HepG2 (cell line): ENCODE data around the gene CCDC17. TPM values are rescaled to one million over a fixed set of nuclear protein-coding genes. Genes with fewer than 3 reads are reported as not detected.
A peak's percentile ranks its signal among the peaks of the same experiment; 100 is the strongest.

Source experiments
- CBFB ChIP-seq: sonication (generic); formaldehyde crosslinking; IDR thresholded peaks from 2 replicates; pipeline ENCODE4 v1.4.0; 2020; ENCODE audit warnings: missing genetic modification reagents
- ESRRA ChIP-seq: sonication (generic); formaldehyde crosslinking; IDR thresholded peaks from 2 replicates; pipeline ENCODE4 v1.5.1; 2020; ENCODE audit warnings: mild to moderate bottlenecking, low read depth, missing genetic modification reagents
- HNRNPH1 ChIP-seq: fragments of 200-400 bp; formaldehyde crosslinking; optimal IDR thresholded peaks from 2 replicates; pipeline ENCODE3; 2017; ENCODE audit warnings: mild to moderate bottlenecking, low read depth, low read length
- KMT2A ChIP-seq: sonication (generic); formaldehyde crosslinking; IDR thresholded peaks from 2 replicates; pipeline ENCODE4 v1.4.0; 2020; ENCODE audit warnings: missing genetic modification reagents
- LBX2 ChIP-seq: sonication (generic); formaldehyde crosslinking; IDR thresholded peaks from 2 replicates; pipeline ENCODE4 v1.5.0; 2020; ENCODE audit warnings: missing genetic modification reagents, mild to moderate bottlenecking, borderline replicate concordance
- MYC ChIP-seq: sonication (generic); formaldehyde crosslinking; IDR thresholded peaks from 2 replicates; pipeline ENCODE4 v1.9.0; 2021; ENCODE audit warnings: missing genetic modification reagents, borderline replicate concordance
- NR2F1 ChIP-seq, 2 experiments: fragments of 450-650 bp in 1 of 2; formaldehyde crosslinking in 1 of 2; IDR thresholded peaks; 2 replicates each; pipeline versions ENCODE4 v1.5.0 to v1.6.1; 2016 to 2020; ENCODE audit warnings: mild to moderate bottlenecking in 1 of 2, missing compliant biosample characterization in 1 of 2, missing genetic modification reagents in 1 of 2, moderate library complexity in 1 of 2
- RELA ChIP-seq: sonication (generic); formaldehyde crosslinking; IDR thresholded peaks from 2 replicates; pipeline ENCODE4 v1.4.0; 2020; ENCODE audit warnings: missing genetic modification reagents
- RERE ChIP-seq: IDR thresholded peaks from 2 replicates; pipeline ENCODE4 v1.6.1; 2016; ENCODE audit warnings: low read depth, missing genetic modification reagents, missing compliant biosample characterization
- SMYD3 ChIP-seq: sonication (generic); formaldehyde crosslinking; IDR thresholded peaks from 2 replicates; pipeline ENCODE4 v1.8.1; 2023; ENCODE audit warnings: mild to moderate bottlenecking, missing genetic modification reagents
- TOPORS ChIP-seq: sonication (generic); formaldehyde crosslinking; IDR thresholded peaks from 2 replicates; pipeline ENCODE4 v1.8.0; 2023; ENCODE audit warnings: mild to moderate bottlenecking, missing genetic modification reagents
- WIZ ChIP-seq: sonication (generic); formaldehyde crosslinking; IDR thresholded peaks from 2 replicates; pipeline ENCODE4 v1.5.1; 2020; ENCODE audit warnings: mild to moderate bottlenecking, missing genetic modification reagents
- ZBTB7A ChIP-seq: sonication (generic); formaldehyde crosslinking; IDR thresholded peaks from 2 replicates; pipeline ENCODE4 v1.8.0; 2022; ENCODE audit warnings: mild to moderate bottlenecking, missing genetic modification reagents
- ZNF136 ChIP-seq: sonication (generic); formaldehyde crosslinking; IDR thresholded peaks from 2 replicates; pipeline ENCODE4 v1.8.1; 2022; ENCODE audit warnings: low read depth, mild to moderate bottlenecking, moderate library complexity, missing genetic modification reagents
- ZNF430 ChIP-seq: sonication (generic); formaldehyde crosslinking; IDR thresholded peaks from 2 replicates; pipeline ENCODE4 v1.9.0; 2021; ENCODE audit warnings: mild to moderate bottlenecking, missing genetic modification reagents
- ZNF431 ChIP-seq: sonication (generic); formaldehyde crosslinking; IDR thresholded peaks from 2 replicates; pipeline ENCODE4 v1.9.0; 2022; ENCODE audit warnings: missing genetic modification reagents, low read depth, mild to moderate bottlenecking, borderline replicate concordance
- ZNF687 ChIP-seq: sonication (generic); formaldehyde crosslinking; IDR thresholded peaks from 2 replicates; pipeline ENCODE4 v1.5.1; 2020; ENCODE audit warnings: mild to moderate bottlenecking, missing genetic modification reagents, moderate library complexity
- ZNF709 ChIP-seq: sonication (generic); formaldehyde crosslinking; IDR thresholded peaks from 2 replicates; pipeline ENCODE4 v1.5.0; 2020; ENCODE audit warnings: mild to moderate bottlenecking, missing genetic modification reagents
- polyA plus RNA-seq, 8 experiments: library from polyadenylated mRNA; depleted of rRNA in 3 of 8; stranded (reverse) in 7 of 8; unstranded in 1 of 8; fragments of >200 nt; fragmentation: Illumina TruSeq in 4 of 8; extraction: Trizol in 4 of 8; gene quantifications; 2 replicates each; pipeline versions ENCODE4 v1.2.1 to v1.2.3, GENCODE V29; 2011 to 2016; ENCODE audit warnings: low read depth in 4 of 8, missing spikeins in 1 of 8, mixed read lengths in 1 of 8; ENCODE audit not compliant: insufficient read depth in 1 of 8
- total RNA-seq, 5 experiments: library from RNA; depleted of rRNA; stranded (reverse); fragments of >200 nt; fragmentation: Illumina TruSeq; extraction: Trizol; gene quantifications; 2 replicates each; pipeline ENCODE4 v1.2.3, GENCODE V29; 2016; ENCODE audit warnings: low read depth in 1 of 5
- TF ChIP-seq, protein P1 (sequence below): IDR thresholded peaks from 2 replicates; pipeline ENCODE4 v1.6.1; 2018; ENCODE audit warnings: missing genetic modification reagents, mild to moderate bottlenecking, missing compliant biosample characterization
- TF ChIP-seq, protein P2 (sequence below): IDR thresholded peaks from 2 replicates; pipeline ENCODE4 v1.6.1; 2012; ENCODE audit warnings: inconsistent platforms

The CCDC17 gene
- total and polyA plus RNA-seq, 2 of the 13 experiments (the other 11 are each of a cell fraction or from before 2014, with no cell fraction given): 1.5 to 3.3 TPM

GRCh38 chr1:45658171-45658570 lies 34.3 kb upstream of the CCDC17 start (continued):
- TF ChIP-seq, protein P1, sequence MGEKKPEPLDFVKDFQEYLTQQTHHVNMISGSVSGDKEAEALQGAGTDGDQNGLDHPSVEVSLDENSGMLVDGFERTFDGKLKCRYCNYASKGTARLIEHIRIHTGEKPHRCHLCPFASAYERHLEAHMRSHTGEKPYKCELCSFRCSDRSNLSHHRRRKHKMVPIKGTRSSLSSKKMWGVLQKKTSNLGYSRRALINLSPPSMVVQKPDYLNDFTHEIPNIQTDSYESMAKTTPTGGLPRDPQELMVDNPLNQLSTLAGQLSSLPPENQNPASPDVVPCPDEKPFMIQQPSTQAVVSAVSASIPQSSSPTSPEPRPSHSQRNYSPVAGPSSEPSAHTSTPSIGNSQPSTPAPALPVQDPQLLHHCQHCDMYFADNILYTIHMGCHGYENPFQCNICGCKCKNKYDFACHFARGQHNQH (CRISPR knock-in tag): no peak
- TF ChIP-seq ESRRA (CRISPR knock-in tag) (peak; percentile 87), ZNF687 (no peak), HNRNPH1 (no peak), ZNF430 (no peak), CBFB (CRISPR knock-in tag) (no peak), NR2F1 (CRISPR knock-in tag; IDR thresholded peaks at IDR 0.05) (peak; percentile 93 to 96), SMYD3 (CRISPR knock-in tag) (no peak), ZNF431 (no peak), LBX2 (CRISPR knock-in tag) (no peak), WIZ (CRISPR knock-in tag) (no peak), RELA (CRISPR knock-in tag) (no peak), TOPORS (CRISPR knock-in tag) (no peak), ZBTB7A (CRISPR knock-in tag) (no peak), RERE (CRISPR knock-in tag) (peak; percentile 75), MYC (CRISPR knock-in tag) (no peak), ZNF709 (CRISPR knock-in tag) (no peak), KMT2A (no peak), ZNF136 (CRISPR knock-in tag) (no peak)
- TF ChIP-seq, protein P2, sequence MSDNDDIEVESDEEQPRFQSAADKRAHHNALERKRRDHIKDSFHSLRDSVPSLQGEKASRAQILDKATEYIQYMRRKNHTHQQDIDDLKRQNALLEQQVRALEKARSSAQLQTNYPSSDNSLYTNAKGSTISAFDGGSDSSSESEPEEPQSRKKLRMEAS: no peak
